Daoy (cell line): ENCODE measurements around the gene ZDHHC11B. TPM values are rescaled to one million over a fixed set of nuclear protein-coding genes. Genes with fewer than 3 reads are reported as not detected.
A peak's percentile ranks its signal among the peaks of the same experiment; 100 is the strongest.
"Not testable (repeated sequence)": the region's sequence is repeated elsewhere in the genome, so short reads cannot be mapped to it uniquely, and the experiment has no call there.

Source experiments
- DNase-seq: peaks from one replicate; pipeline ENCODE4 v3.0.0-alpha.2; 2015; ENCODE audit warnings: low read depth
- total RNA-seq: library from RNA; depleted of rRNA; stranded (reverse); fragments of >200 nt; shearing (Covaris generic); gene quantifications from 2 replicates; pipeline ENCODE4 v1.2.3, GENCODE V29; 2014

The ZDHHC11B gene
- total RNA-seq, 1 experiment from 2014 or later, result under 0.01 TPM

DNA sequence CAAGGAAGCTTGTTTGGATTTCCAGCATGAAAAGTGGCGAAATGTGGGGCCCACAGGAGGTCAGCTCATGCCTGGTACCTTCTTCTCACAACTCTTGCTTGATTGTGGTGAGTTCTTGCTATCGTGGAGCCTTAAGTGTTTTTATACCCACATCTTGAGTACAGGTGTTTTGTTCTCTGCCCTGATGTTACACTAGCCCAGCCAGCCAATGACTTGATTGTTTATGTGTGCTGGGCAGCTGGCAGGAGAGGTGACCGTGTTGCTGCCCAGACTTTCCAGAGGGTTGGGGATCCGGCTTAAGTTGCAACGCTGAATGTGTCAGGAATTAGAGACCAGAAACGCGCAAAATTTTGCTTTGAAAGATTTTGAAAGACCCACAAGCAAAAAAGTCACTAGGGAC, 67.4 kb downstream of the ZDHHC11B start:
- DNase-seq, result no peak

DNA sequence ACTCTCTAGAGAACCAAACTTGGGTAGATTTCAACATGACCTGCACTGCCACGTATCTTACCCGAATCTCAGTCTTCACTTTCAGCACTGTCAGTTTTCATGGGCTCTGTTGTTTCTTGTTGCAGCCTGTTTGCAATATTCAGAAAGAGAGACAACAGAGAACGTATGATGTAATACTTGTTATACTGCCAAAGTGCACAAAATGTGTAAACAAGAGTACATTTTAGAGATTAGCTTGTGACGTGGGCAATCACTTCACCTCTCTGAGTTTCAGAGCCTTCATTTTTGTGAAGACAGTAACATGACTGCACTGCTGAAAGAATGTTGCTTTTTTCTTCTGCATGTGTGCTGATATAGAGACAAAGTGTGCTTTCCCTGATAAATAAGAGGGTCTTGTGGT, 67.8 kb downstream of the ZDHHC11B start:
- DNase-seq, result not testable (repeated sequence)

DNA sequence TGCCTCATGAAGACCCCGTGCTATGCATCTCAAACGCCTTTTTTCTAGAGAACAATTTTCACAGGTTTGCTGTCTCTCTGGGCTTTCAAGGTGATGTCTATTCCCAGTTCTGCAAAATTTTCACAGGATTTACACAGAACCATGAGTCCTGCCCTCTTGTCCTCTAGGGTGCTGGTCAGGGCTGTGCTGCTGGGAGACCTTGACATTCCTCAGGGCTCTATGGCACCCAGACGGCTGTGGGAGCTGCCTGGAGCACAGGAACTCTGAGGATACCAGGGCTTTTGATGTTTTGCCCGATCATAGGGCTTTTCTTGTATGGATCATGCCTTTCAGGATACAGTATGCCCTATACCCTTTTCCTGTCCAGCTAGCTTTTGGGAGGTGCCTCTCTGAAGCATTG, 68.9 kb downstream of the ZDHHC11B start:
- not testable (repeated sequence) for DNase-seq

DNA sequence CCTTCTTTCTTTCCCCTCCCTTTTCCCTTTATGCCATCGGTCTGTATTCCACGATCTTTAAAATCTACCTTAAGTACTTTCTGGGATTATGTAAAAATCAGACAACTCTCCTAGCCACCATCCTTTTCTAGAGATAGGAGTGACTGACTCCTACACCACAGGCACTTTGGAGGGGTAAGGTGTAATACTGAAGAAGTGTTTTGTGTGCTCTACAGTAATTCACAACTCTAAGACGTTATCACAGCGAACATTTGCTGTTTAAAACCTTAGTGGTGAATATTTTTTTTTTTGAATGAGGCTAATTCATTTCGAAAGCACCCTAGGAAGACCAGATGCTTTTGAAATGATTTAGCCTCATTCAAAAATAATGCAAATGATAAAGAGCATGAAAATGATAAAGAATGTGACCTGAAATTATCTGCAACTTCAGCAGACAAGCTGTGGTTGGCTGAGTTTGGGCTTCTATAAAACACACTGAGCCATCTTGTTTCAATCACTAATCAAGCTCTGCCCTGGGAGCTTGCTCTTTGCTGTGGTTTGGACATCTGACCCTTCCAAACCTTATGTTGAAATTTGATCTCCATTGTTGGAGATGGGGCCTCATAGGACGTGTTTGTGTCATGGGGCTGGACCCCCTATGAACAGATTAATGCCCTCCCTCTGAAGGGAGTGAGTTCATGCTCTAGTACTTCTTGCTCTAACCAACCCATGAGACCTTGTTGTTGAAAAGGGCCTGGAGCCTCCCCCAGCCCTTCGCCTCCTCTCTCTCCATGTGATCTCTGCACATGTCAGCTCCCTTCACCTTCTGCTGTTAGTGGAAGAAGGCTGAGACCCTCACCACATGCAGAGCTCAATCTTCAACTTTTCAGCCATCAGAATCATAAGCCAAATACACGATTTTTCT, 70.1 kb downstream of the ZDHHC11B start:
- not testable (repeated sequence) for DNase-seq

DNA sequence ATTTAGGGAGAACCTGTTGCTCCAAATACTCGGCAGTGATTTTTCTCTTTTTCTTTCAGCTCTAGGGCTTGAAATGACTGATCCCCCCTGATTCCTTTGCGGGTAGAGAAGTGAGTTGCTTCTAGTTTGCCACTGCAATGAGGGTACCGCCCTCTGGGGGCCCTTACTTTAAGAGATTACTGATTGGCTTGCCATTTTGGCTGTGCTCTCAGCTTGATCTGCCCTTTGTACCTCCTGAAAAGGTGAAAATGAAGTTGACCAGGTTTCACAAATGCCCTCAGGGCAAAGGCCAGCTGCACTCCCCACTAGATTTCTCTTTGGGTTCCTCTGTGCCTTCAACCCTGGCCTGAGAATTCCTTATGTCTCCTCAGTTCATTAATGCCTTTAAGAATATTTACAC, 70.8 kb downstream of the ZDHHC11B start:
- DNase-seq, result not testable (repeated sequence)

DNA sequence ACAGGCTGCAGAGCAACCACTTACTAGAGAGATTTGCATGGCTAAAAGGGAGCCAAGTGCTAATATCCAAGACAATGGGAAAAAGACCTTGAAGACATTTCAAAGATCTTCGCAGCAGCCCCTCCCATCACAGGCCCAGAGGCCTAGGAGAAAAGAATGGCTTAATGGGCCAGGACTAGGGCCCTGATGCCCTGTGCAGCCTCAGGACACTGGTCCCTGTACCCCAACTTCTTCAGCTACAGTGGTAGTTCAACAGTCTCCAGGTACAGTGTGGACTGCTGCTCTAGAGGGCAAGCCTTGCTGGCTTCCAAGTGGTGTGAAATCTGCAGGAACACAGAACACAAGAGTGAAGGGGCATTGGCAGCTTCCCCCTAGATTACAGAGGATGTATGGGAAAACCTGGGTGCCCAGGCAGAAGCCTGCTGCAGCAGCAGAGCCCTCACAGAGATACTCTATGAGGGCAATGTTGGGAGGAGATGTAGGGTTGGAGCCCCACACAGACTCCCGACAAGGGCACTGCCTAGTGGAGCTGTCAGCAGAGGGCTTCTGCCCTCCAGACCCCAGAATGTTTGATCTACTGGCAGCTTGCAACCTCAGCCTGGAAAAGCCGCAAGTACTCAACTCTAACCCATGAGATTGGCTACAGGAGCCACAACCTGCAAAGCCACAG, 75.5 kb downstream of the ZDHHC11B start:
- DNase-seq, result not testable (repeated sequence)

DNA sequence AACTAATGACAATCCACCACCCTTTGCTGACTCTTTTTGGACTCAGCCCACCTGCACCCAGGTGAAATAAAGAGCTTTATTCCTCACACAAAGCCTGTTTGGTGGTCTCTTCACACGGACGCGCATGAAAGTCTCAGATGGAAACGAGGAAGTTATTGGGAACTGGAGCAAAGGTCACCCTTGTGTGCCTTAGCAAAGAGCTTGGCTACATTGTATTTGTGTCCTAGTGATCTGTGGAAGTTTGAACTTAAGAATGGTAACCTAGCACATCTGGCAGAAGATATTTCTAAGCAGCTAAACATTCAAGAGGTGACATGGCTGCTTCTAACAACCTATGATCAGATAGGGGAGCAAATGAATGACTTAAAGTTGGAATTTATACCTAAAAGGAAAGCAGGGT, 76.2 kb downstream of the ZDHHC11B start:
- not testable (repeated sequence) for DNase-seq

DNA sequence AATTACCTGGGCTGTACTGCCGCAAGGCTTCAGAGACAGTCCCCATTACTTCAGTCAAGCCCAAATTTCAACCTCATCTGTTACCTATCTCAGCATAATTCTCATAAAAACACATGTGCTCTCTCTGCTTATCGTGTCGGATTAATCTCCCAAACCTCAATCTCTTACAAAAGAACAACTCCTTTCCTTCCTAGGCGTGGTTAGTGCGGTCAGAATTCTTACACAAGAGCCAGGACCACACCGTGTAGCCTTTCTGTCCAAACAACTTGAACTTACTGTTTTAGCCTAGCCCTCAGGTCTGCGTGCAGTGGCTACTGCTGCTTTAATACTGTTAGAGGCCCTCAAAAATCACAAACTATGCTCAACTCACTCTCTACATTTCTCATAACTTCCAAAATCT, 78.4 kb downstream of the ZDHHC11B start:
- DNase-seq, result not testable (repeated sequence)

DNA sequence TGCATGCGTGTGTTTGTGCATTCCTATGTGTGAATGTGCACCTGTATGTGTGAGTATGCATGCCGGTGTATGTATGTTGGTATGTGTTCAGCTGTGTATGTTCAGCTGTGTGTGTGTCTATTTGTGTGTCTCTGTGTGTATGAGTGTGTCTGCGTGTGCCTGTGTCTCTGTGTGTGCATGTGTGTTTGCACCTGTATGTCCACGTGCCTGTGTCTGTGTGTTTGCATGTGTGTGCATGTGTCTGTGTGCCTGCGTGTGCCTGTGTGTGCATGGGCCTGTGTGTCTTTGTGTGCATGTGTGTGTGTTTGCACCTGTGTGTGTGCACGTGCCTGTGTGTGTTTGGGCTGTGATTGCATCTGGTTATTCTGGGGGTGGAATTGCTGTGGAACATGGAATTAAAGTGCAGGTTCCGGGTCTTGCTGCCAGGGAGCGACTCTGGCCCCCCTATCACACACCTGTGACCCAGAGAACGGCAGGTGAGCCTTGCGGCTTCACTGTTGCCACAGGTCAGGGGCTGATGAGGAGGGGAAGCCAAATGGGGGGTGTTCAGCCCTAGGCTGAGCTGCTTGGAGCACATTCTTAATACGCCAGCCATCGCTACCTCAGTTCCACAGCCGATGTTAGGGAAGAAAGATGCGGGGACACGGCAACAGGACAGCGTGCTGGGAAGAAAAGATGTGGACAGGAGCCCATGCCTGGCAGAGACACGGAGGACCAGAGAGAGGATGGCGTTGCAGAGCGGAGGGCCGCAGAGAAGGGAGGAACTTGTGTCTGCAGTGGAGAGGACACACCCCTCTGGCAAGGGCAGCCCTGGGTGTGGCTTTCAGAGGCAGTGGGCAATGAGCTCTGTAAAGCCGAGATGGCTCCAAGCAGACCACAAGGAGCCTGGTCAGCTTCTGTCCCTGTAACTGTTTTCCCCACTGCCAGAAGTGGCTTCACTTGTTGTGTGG, 87.5 kb downstream of the ZDHHC11B start:
- DNase-seq, result not testable (repeated sequence)

DNA sequence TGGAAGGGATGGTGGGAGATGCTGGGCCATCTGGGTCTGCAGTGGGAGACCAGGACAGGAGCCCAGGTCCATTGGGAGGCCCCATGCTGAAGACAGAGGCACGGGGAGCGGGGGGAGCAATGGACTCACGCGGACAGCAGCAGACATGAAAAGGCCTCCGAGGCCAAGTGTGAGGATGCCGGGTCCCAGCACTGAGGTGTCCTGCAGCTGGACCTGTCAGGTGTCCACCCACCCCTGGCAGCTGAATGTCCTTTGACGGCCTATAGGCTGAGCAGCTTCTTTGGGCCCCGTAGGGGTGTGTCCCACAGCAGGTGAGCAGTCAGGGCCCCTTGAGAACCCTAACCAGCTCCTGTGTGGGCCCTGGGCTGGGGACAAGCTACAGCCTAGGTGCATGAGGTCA, 88.3 kb downstream of the ZDHHC11B start:
- not testable (repeated sequence) for DNase-seq

DNA sequence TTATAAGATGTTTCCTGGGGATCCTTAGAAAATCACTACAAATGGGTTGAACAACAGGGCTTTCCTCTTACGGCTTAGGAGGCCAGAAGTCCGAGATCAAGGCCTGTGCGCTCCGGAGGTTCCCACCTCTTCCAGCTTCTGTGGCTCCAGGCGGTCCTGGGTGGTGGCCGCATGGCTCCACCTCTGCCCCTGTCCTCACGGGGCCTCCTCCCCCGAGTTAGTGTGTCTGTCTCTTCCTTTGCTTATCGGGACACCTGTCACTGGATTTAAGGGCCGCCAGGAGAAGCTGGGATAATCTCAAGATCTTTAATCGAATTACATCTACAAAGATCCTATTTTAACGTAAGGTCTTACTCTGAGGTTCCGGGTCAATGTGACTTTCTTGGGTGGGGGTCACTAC, 89.1 kb downstream of the ZDHHC11B start:
- DNase-seq, result not testable (repeated sequence)

DNA sequence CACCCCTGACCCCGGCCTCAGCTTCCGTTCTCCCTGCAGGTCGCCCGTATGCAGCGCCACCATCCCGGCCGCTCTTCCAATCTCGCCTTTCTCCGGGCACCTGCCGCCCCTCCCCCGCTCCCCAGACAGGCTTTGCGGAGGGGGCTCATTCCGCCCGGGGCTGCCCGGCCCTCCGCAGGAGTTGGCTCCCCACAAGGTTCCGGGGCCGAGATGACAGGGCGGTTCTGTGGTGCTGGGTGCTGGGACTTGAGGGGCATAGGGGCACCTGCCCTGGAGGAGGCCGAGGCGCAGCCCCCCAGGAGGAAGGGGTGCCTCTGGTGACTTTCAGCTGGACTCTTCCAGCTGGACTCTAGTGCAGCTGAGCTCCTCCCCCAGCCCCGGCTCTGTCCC, 90.5 kb downstream of the ZDHHC11B start:
- DNase-seq, result not testable (repeated sequence)

DNA sequence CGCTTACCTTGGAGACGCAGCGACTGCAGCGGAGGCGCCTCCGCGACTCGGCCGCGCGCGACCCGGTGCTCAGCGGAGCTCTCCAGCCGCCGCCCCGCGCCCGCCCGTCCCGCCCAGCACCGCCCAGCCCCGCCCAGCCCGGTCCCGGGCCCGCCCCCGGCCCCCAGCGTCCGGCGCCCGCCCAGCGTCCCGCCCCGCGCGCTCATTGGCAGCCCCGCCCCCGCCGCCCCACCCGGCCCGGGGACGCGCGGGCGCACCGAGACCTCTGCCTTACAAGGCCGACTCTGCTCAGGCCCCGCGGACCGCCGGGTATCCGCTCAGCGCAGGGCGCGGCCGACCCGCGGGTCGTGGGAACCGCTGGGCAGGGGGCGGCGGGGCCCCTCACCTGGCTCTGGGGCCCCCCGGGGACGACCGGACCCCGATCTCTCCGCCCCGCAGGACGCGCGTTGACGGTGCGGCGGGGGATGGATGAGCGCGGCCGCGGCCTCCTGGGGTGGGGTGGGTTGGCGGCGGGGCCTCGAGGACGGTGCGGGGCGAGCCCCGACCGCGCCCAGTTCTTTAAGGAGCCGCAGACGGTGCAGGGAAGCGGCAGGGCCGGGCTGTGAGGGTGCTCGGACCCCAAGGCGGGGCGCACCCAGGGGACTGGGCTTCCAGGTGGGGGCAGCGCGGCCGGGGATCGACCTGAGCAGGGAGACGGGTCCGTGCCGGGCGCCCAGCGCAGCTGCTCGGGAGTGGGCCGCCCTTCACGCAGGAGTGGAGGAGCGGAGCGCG, 91.1 kb downstream of the ZDHHC11B start, which contains the start of gene TPPP:
TSS of gene TPPP (minus strand) at position 82 of the 771 bp plus-strand sequence. CDS start 15,292 bp downstream, outside the sequence.
- peak; percentile 86 for DNase-seq

DNA sequence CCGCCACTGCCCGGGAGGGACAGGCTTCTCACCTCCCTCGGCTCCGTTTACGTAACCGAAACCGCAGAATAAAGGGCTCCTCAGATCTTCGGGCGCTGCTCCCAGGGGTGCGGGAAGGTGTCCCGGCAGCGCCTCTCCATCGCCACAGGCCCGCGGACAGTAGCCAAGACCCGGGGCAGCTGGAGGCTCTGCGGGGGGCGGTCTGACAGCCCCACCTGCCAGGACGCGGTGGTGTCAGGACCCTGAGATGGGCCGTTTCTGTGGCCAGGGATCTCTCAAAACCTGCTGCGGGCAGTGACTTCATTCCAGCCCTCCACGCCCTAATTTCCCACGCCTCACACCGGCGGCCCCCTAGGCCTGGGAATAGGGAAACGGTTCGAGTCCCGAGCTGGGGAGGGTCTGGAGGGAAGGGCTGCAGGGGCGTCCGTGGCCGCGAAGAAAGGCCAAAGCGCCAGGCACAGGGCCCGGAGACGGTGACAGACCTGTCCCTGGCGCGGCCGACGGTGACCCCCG, 91.9 kb downstream of the ZDHHC11B start:
- DNase-seq, result peak; percentile 19

DNA sequence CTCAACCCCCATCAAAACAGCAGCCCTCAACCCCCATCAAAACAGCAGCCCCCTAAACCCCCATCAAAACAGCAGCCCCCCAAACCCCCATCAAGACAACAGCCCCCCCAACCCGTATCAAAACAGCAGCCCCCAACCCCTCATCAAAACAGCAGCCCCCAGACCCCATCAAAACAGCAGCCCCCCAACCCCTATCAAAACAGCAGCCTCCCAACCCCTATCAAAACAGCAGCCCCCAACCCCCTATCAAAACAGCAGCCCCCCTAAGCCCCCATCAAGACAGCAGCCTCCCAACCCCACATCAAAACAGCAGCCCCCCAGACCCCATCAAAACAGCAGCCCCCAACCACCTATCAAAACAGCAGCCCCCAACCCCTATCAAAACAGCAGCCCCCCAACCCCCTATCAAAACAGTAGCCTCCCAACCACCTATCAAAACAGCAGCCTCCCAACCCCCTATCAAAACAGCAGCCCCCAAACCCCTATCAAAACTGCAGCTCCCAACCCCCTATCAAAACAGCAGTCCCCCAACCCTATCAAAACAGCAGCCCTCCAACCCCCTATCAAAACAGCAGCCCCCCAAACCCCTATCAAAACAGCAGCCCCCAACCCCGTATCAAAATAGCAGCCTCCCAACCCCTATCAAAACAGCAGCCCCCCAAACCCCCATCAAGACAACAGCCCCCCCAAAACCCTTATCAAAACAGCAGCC, 92.6 kb downstream of the ZDHHC11B start:
- no peak for DNase-seq

DNA sequence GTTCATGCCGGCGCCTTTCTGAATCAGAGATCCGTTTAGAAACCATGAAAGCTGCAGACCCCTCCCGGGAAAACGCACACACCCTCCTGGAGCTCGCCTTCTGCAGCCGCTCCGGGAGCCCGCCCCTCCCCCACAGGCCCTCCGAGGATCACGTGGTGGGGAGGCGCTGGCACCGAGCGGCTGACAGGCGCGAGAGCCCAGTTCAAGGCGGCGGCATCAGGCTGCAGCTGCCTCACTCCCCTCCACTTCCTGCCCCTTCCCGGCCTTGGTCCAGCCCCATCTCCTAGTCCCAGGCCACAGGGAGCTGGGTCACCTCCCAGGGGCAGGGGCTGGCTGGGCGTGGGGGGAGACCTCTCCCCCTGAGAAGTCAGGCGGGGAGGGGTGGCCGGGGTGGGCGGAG, 93.5 kb downstream of the ZDHHC11B start:
- DNase-seq, result not testable (repeated sequence)

DNA sequence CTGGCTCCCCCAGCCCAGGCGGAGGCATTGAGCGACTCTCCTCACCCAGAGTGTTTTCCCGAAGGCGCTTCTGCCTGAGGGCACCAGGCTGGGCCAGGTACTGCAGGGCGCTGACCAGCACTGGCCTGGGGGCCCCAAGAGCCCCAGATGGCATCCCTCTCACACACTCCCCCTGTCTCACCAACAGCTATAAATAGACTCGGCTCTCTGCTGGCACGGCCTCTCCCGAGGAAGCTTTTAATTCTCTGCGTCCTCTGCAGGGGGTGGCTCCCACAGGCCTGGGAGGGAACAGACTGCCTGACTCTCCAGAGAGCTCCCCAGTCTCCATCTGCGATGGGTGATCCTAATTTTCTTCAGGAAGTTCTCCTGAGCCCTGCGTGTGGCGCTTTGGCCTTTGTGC, 94.2 kb downstream of the ZDHHC11B start:
- DNase-seq, result not testable (repeated sequence)

DNA sequence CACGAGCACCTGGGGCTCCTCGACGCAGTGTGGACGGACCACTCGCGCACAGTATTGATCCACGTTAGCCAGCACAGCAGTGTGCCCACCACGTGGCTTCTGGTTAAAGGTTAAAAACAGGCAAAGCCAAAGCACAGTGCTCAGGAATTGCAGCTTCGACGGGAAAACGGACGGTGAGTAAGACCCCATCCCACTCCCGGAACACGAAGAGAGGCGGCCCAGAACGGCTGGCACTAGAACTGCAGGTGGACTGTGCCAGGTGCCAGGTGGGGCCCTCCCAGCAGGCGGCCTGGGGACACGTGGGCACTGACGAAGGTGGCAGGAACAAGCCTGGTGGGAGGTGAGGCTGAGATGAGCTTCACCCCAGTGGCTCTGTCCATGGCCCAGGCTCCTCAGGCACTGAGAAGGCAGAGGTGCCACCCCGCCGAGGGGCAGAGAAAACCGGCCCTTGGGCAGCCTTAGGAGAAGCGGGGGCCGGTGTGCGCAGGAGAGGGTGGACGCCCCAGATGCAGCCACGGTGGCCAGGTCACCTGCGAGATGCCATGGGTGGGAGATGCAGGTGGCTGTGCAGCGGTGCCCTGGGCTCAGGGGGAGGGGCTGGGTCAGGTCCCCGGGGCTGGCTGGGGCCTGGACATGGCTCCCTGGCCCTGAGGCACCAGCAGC, 96.0 kb downstream of the ZDHHC11B start:
- not testable (repeated sequence) for DNase-seq

DNA sequence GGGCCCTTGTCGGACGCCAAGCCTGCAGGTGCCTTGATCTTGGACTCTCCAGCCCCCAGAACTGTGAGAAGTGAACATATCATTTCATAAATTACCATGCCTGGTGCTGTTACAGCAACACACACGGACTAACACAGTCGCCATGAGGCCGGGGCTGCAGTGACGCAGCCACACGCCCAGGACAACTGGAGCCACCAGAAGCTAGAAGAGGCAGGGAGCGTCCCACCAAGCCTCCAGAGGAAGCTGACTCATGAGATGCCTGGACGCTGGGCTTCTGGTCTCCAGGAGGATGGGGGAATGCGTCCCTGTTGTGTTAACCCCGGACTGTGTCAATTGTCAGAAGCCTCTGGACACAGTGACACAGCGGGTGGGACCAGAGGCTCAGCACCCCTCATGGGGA, 97.6 kb downstream of the ZDHHC11B start:
- not testable (repeated sequence) for DNase-seq
